HepG2 (cell line): ENCODE measurements around the gene PPP1R13B. TPM values are rescaled to one million over a fixed set of nuclear protein-coding genes. Genes with fewer than 3 reads are reported as not detected.

Experiments
- ATAC-seq: fragments of 200-7000 bp; cut with Tn5 transposase; 3 replicates; pipeline ENCODE4 v1.9.1; 2020; ENCODE audit warnings: mild to moderate bottlenecking, moderate library complexity
- BruUV-seq: library from RNA; stranded (reverse); fragments of 400-500 nt; replicated peaks from 2 replicates; lab custom pipeline; 2021; lab: Mats Ljungman, UMichigan
- CTCF ChIA-PET: fragments of 300-600 bp; formaldehyde crosslinking; extraction: SDS; loops from one replicate; lab custom pipeline; 2021; ENCODE audit warnings: low total read pairs, inconsistent platforms, low intra/inter-chr PET ratio; lab: Yijun Ruan, JAX
- POLR2A ChIA-PET: fragments of 350-600 bp; sonication (Branson Sonifier 250); formaldehyde crosslinking; loops from one replicate; lab custom pipeline; 2020; ENCODE audit warnings: antibody characterized with exemption, inconsistent platforms; lab: Yijun Ruan, JAX
- DNase-seq: peaks from one replicate; pipeline ENCODE4 v3.0.0-alpha.2; 2015; ENCODE audit warnings: low spot score
- FAIRE-seq: peaks from 3 replicates; lab custom pipeline; 2011; peaks lifted over from hg19 to GRCh38; lab: Jason Lieb, UNC
- H2AFZ ChIP-seq: one replicate; pipeline ENCODE4 v1.6.1; 2011; ENCODE audit warnings: low read length, inconsistent platforms
- H3K27ac ChIP-seq: fragments of 300-600 bp; 3 replicates; pipeline ENCODE4 v1.8.0; 2011; ENCODE audit warnings: mixed run types, mild to moderate bottlenecking, mixed read lengths, low read length, inconsistent platforms; ENCODE audit not compliant: insufficient read depth; ENCODE audit errors: extremely low read length
- H3K27me3 ChIP-seq, 2 experiments: fragments of 200-600 bp in 1 of 2; 2 replicates in 1 of 2; 3 replicates in 1 of 2; pipeline versions ENCODE4 v1.6.0 to v1.8.0; 2011; ENCODE audit warnings: low read length in 2 of 2, mild to moderate bottlenecking in 2 of 2, moderate library complexity in 2 of 2, inconsistent platforms in 1 of 2; ENCODE audit not compliant: insufficient read depth in 2 of 2, control insufficient read depth in 1 of 2
- H3K36me3 ChIP-seq, 2 experiments: fragments of 200-600 bp in 1 of 2; replicated peaks in 1 of 2; 2 replicates in 1 of 2; 3 replicates in 1 of 2; pipeline versions ENCODE4 v1.5.1 to v1.8.0; 2011; ENCODE audit warnings: low read length in 2 of 2, inconsistent platforms in 1 of 2; ENCODE audit not compliant: insufficient read depth in 2 of 2, control insufficient read depth in 1 of 2
- H3K4me1 ChIP-seq: 2 replicates; pipeline ENCODE4 v1.5.1; 2012; ENCODE audit warnings: low read length, inconsistent platforms; ENCODE audit not compliant: insufficient read depth
- H3K4me2 ChIP-seq: 2 replicates; pipeline ENCODE4 v1.6.0; 2011; ENCODE audit warnings: low read depth, low read length, inconsistent platforms
- H3K4me3 ChIP-seq, 3 experiments: fragments of 200-600 bp in 1 of 3; sonication (generic), shearing (Covaris generic) in 1 of 3; replicated peaks in 1 of 3; 2 replicates each; pipeline ENCODE4 v1.5.1; 2011 to 2016; ENCODE audit warnings: low read length in 3 of 3, inconsistent platforms in 2 of 3, low read depth in 2 of 3, mild to moderate bottlenecking in 2 of 3, control low read depth in 1 of 3, mixed read lengths in 1 of 3; ENCODE audit not compliant: insufficient read depth in 1 of 3
- H3K79me2 ChIP-seq: one replicate; pipeline ENCODE4 v1.6.1; 2011; ENCODE audit warnings: low read length, inconsistent platforms; ENCODE audit not compliant: insufficient read depth
- H3K9ac ChIP-seq: 2 replicates; pipeline ENCODE4 v1.6.0; 2011; ENCODE audit warnings: mild to moderate bottlenecking, low read depth, low read length, inconsistent platforms; ENCODE audit not compliant: insufficient read depth
- H3K9me3 ChIP-seq: 2 replicates; pipeline ENCODE4 v1.5.1; 2012; ENCODE audit warnings: mild to moderate bottlenecking, low read length
- H4K20me1 ChIP-seq: 2 replicates; pipeline ENCODE4 v1.6.0; 2011; ENCODE audit warnings: inconsistent platforms, mild to moderate bottlenecking, low read length, moderate library complexity; ENCODE audit not compliant: insufficient read depth
- AGO2 ChIP-seq: fragments of 200-400 bp; formaldehyde crosslinking; optimal IDR thresholded peaks from 2 replicates; pipeline ENCODE3; 2017; ENCODE audit warnings: mild to moderate bottlenecking, low read depth, low read length, moderate library complexity
- NFKBIZ ChIP-seq: IDR thresholded peaks from 2 replicates; pipeline ENCODE4 v1.6.1; 2018; ENCODE audit warnings: missing genetic modification reagents, missing compliant biosample characterization
- ZNF17 ChIP-seq: sonication (generic); formaldehyde crosslinking; IDR thresholded peaks from 2 replicates; pipeline ENCODE4 v1.5.0; 2020; ENCODE audit warnings: mild to moderate bottlenecking, missing genetic modification reagents
- ZNF672 ChIP-seq: sonication (generic); formaldehyde crosslinking; IDR thresholded peaks from 2 replicates; pipeline ENCODE4 v1.8.1; 2022; ENCODE audit warnings: missing genetic modification reagents
- WGBS: methylation state at CpG from one replicate; pipeline ENCODE4 v1.1.6; 2017; ENCODE audit warnings: low lambda C conversion rate; 5-methylcytosine and 5-hydroxymethylcytosine counted together
- in situ Hi-C: cut with HindIII; loops from 2 replicates; pipeline ENCODE4 v1.10.0; 2017; ENCODE audit warnings: low pct_unique_long_range_greater_than_20kb; ENCODE audit not compliant: extremely low pct_ligation_motif_present
- intact Hi-C: fragments of 100-400 bp; cut with micrococcal nuclease; formaldehyde crosslinking; loops from one replicate; pipeline ENCODE4 v1.10.0; 2022; ENCODE audit not compliant: unreplicated experiment
- polyA plus RNA-seq, 8 experiments: library from polyadenylated mRNA; depleted of rRNA in 3 of 8; stranded (reverse) in 7 of 8; unstranded in 1 of 8; fragments of >200 nt; fragmentation: Illumina TruSeq in 4 of 8; extraction: Trizol in 4 of 8; gene quantifications; 2 replicates each; pipeline versions ENCODE4 v1.2.1 to v1.2.3, GENCODE V29; 2011 to 2016; ENCODE audit warnings: low read depth in 4 of 8, missing spikeins in 1 of 8, mixed read lengths in 1 of 8; ENCODE audit not compliant: insufficient read depth in 1 of 8
- total RNA-seq, 5 experiments: library from RNA; depleted of rRNA; stranded (reverse); fragments of >200 nt; fragmentation: Illumina TruSeq; extraction: Trizol; gene quantifications; 2 replicates each; pipeline ENCODE4 v1.2.3, GENCODE V29; 2016; ENCODE audit warnings: low read depth in 1 of 5

Gene PPP1R13B
- total and polyA plus RNA-seq, 2 of the 13 experiments (the other 11 are each of a cell fraction or from before 2014, with no cell fraction given) = 4.6 to 9.4 TPM

DNA sequence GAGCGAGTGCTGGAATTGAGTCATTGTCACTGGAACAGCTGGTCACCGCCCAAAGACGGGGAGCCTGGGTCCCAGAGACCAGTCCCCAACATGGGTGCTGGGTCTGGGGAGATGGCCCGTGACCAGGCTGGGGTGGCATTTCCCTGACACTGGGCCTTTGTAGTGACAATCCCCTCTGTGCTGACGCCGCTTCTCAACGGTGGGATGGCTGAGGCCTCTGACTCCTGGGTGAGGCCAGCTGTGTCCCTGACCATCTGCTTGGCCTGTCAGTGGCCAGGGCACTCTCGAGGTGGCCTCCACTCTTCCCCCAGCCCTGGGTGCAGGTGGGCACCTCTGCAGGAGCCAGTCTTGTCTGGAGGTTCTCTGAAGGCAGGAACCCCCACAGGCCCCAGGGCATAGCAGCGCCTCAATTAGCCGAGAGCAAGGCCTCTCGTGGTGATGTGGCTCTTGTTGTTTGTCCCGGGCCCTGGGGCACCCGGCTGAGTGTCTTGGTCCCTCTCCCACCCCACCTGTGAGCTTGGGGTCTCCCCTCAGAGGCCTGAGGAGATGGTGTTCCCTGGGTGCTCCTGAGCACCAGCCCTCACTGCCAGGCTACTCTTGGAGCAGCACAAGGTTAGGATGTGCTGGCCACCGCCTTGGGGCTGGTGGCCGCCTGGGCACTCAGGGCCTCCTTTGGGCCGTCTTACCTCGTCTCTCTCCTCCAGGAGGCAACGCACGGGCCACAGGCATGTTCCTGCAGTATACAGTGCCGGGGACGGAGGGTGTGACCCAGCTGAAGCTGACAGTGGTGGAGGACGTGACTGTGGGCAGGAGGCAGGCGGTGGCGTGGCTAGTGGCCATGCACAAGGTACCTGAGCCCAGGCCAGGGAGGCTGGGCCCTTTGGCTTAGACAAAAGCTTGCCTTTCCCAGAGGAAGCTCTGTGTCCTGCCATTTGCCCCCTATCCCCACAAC lies 115.2 kb downstream of the PPP1R13B start:
- Histone ChIP-seq H3K27ac (no peak overlapping the region), H3K36me3 (peaks cover 19 to 51% of the 10 kb centered on the region in 2 experiments), H3K27me3 (no peaks in the 10 kb centered on the region), H3K79me2 (no peaks in the 10 kb centered on the region)
- DNase-seq = no peak
- intact Hi-C loops = no loop called here
- 97% methylated on average over 13 of the region's 24 CpGs for WGBS
- in situ Hi-C loops = no loop called here
- BruUV-seq = no TSS peak
- no peak for ATAC-seq
- TF ChIP-seq ZNF17 (CRISPR knock-in tag) = no peak
- peak; percentile 88 for TF ChIP-seq AGO2
- TF ChIP-seq, all 625 proteins: peak for 1
- H3K4me1 ChIP-seq = 0 out of 2 replicates have a peak, but pooled peaks cover 4% of the 10 kb centered on the region
- H3K4me2 ChIP-seq = no peak overlapping the region
- H3K4me3 ChIP-seq = no peak overlapping the region
- H2AFZ ChIP-seq = no peak overlapping the region
- ChIA-PET CTCF (no interaction called here), POLR2A (no interaction called here)
- no peak for FAIRE-seq
- no peaks in the 10 kb centered on the region for H3K9me3 ChIP-seq
- H3K9ac ChIP-seq = no peak overlapping the region
- H4K20me1 ChIP-seq = no peaks in the 10 kb centered on the region

DNA sequence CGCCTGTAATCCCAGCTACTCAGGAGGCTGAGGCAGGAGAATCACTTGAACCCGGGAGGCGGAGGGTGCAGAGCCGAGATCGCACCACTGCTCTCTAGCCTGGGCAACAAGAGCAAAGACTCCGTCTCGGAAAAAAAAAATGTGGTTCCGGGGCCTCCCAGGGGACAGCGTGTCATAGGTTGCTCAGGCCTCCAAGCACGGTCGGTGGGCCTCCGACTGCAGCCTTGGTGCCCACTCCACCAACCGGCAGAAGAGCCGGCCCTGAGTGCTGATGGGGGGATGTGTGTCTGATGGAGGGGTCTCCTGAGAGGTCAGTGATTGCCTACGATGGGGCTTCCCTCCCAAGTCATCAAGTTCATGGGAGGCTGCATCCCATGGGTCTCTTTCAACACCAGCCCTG lies 115.9 kb downstream of the PPP1R13B start:
- no peak overlapping the region for H3K27ac ChIP-seq
- TF ChIP-seq NFKBIZ = no peak
- TF ChIP-seq ZNF672 (CRISPR knock-in tag) = no peak
- CTCF ChIA-PET = no interaction called here
- in situ Hi-C loops (no loop called here), intact Hi-C loops (no loop called here)
- BruUV-seq = no TSS peak
- H3K9ac ChIP-seq = no peak overlapping the region
- no peaks in the 10 kb centered on the region for H3K4me1 ChIP-seq
- H2AFZ ChIP-seq = no peak overlapping the region
- no peak for DNase-seq
- WGBS = 100% methylated on average over 8 of the region's 15 CpGs
- no peaks in the 10 kb centered on the region for H3K27me3 ChIP-seq
- H4K20me1 ChIP-seq = no peaks in the 10 kb centered on the region
- no peaks in the 10 kb centered on the region for H3K79me2 ChIP-seq
- POLR2A ChIA-PET = no interaction called here
- no peak overlapping the region for H3K4me2 ChIP-seq
- peaks cover 20 to 51% of the 10 kb centered on the region in 2 experiments for H3K36me3 ChIP-seq
- FAIRE-seq = no peak
- no peak overlapping the region for H3K4me3 ChIP-seq
- no peaks in the 10 kb centered on the region for H3K9me3 ChIP-seq
- ATAC-seq = no peak
